Measurements from ENCODE around the gene TFAP2E.

Gene TFAP2E

GRCh38 chr1:35611655-35612054, 38.5 kb downstream of the TFAP2E start:
- Histone ChIP-seq H3K4me3 (ENCODE audit: low read length) (no peak overlapping the region), H3K9ac (ENCODE audit: low read depth, low read length) (no peak overlapping the region), H3K36me3 (ENCODE audit: insufficient read depth, low read length) (peaks cover 57% of the 10 kb centered on the region), H3K9me3 (replicated peaks; ENCODE audit: low read length) (no peaks in the 10 kb centered on the region), H3K4me1 (ENCODE audit: control insufficient read depth, insufficient read depth, low read length) (no peaks in the 10 kb centered on the region), H3K27me3 (ENCODE audit: control insufficient read depth, insufficient read depth, low read length) (no peaks in the 10 kb centered on the region), H3K4me2 (ENCODE audit: low read length) (no peak overlapping the region)

GRCh38 chr1:35615440-35615839, 42.3 kb downstream of the TFAP2E start:
- Histone ChIP-seq H3K36me3 (ENCODE audit: insufficient read depth, low read length) (peaks cover 50% of the 10 kb centered on the region), H3K4me2 (ENCODE audit: low read length) (no peak overlapping the region), H3K9me3 (replicated peaks; ENCODE audit: low read length) (no peaks in the 10 kb centered on the region), H3K4me1 (ENCODE audit: control insufficient read depth, insufficient read depth, low read length) (no peaks in the 10 kb centered on the region), H3K27me3 (ENCODE audit: control insufficient read depth, insufficient read depth, low read length) (no peaks in the 10 kb centered on the region), H3K4me3 (ENCODE audit: low read length) (no peak overlapping the region), H3K9ac (ENCODE audit: low read depth, low read length) (no peak overlapping the region)

- Histone ChIP-seq H3K4me3 (ENCODE audit: low read length) (no peak overlapping the region), H3K27me3 (ENCODE audit: control insufficient read depth, insufficient read depth, low read length) (no peaks in the 10 kb centered on the region), H3K9ac (ENCODE audit: low read depth, low read length) (no peak overlapping the region), H3K4me1 (ENCODE audit: control insufficient read depth, insufficient read depth, low read length) (peaks cover 3% of the 10 kb centered on the region), H3K36me3 (ENCODE audit: insufficient read depth, low read length) (peaks cover 56% of the 10 kb centered on the region), H3K9me3 (replicated peaks; ENCODE audit: low read length) (no peaks in the 10 kb centered on the region), H3K4me2 (ENCODE audit: low read length) (no peak overlapping the region)
These were observed 46.4 kb downstream of the TFAP2E start for GRCh38 chr1:35619237-35620121.

- H3K36me3 ChIP-seq (ENCODE audit: insufficient read depth, low read length) = peaks cover 50% of the 10 kb centered on the region
- H3K9me3 ChIP-seq (replicated peaks; ENCODE audit: low read length) = no peaks in the 10 kb centered on the region
- H3K27me3 ChIP-seq (ENCODE audit: control insufficient read depth, insufficient read depth, low read length) = no peaks in the 10 kb centered on the region
- H3K9ac ChIP-seq (ENCODE audit: low read depth, low read length) = no peak overlapping the region
- H3K4me1 ChIP-seq (ENCODE audit: control insufficient read depth, insufficient read depth, low read length) = peaks cover 3% of the 10 kb centered on the region
- no peak overlapping the region for H3K4me2 ChIP-seq (ENCODE audit: low read length)
- H3K4me3 ChIP-seq (ENCODE audit: low read length) = no peak overlapping the region
These were observed 49.5 kb downstream of the TFAP2E start for GRCh38 chr1:35622510-35623178.

- Histone ChIP-seq H3K27me3 (ENCODE audit: control insufficient read depth, insufficient read depth, low read length) (no peaks in the 10 kb centered on the region), H3K4me1 (ENCODE audit: control insufficient read depth, insufficient read depth, low read length) (peaks cover 3% of the 10 kb centered on the region), H3K4me3 (ENCODE audit: low read length) (no peak overlapping the region), H3K9me3 (replicated peaks; ENCODE audit: low read length) (no peaks in the 10 kb centered on the region), H3K36me3 (ENCODE audit: insufficient read depth, low read length) (peaks cover 45% of the 10 kb centered on the region), H3K4me2 (ENCODE audit: low read length) (no peak overlapping the region), H3K9ac (ENCODE audit: low read depth, low read length) (no peak overlapping the region)
These were observed 50.7 kb downstream of the TFAP2E start for GRCh38 chr1:35623832-35624231.

- no peak overlapping the region for H3K9ac ChIP-seq (ENCODE audit: low read depth, low read length)
These were observed 55.9 kb downstream of the TFAP2E start for GRCh38 chr1:35629051-35629450.

GRCh38 chr1:35631396-35631795, 58.3 kb downstream of the TFAP2E start:
- Histone ChIP-seq H3K4me3 (ENCODE audit: low read length) (no peak overlapping the region), H3K4me2 (ENCODE audit: low read length) (no peak overlapping the region), H3K9ac (ENCODE audit: low read depth, low read length) (no peak overlapping the region), H3K9me3 (replicated peaks; ENCODE audit: low read length) (no peaks in the 10 kb centered on the region), H3K27me3 (ENCODE audit: control insufficient read depth, insufficient read depth, low read length) (no peaks in the 10 kb centered on the region), H3K36me3 (ENCODE audit: insufficient read depth, low read length) (peaks cover 72% of the 10 kb centered on the region), H3K4me1 (ENCODE audit: control insufficient read depth, insufficient read depth, low read length) (no peaks in the 10 kb centered on the region)

More at GRCh38 chr1:35629051-35629450, 55.9 kb downstream of the TFAP2E start:
- no peaks in the 10 kb centered on the region for H3K4me1 ChIP-seq (ENCODE audit: control insufficient read depth, insufficient read depth, low read length)
- no peaks in the 10 kb centered on the region for H3K9me3 ChIP-seq (replicated peaks; ENCODE audit: low read length)
- no peaks in the 10 kb centered on the region for H3K27me3 ChIP-seq (ENCODE audit: control insufficient read depth, insufficient read depth, low read length)
- H3K36me3 ChIP-seq (ENCODE audit: insufficient read depth, low read length) = peaks cover 62% of the 10 kb centered on the region
- no peak overlapping the region for H3K4me2 ChIP-seq (ENCODE audit: low read length)
- no peak overlapping the region for H3K4me3 ChIP-seq (ENCODE audit: low read length)

- Histone ChIP-seq H3K9me3 (replicated peaks; ENCODE audit: low read length) (no peaks in the 10 kb centered on the region), H3K9ac (ENCODE audit: low read depth, low read length) (no peak overlapping the region), H3K36me3 (ENCODE audit: insufficient read depth, low read length) (peaks cover 65% of the 10 kb centered on the region), H3K4me1 (ENCODE audit: control insufficient read depth, insufficient read depth, low read length) (peaks cover 16% of the 10 kb centered on the region), H3K4me2 (ENCODE audit: low read length) (no peak overlapping the region), H3K4me3 (ENCODE audit: low read length) (no peak overlapping the region), H3K27me3 (ENCODE audit: control insufficient read depth, insufficient read depth, low read length) (no peaks in the 10 kb centered on the region)
These were observed 60.4 kb downstream of the TFAP2E start for GRCh38 chr1:35633547-35633946.

GRCh38 chr1:35637401-35637809, 64.3 kb downstream of the TFAP2E start:
- no peaks in the 10 kb centered on the region for H3K9me3 ChIP-seq (replicated peaks; ENCODE audit: low read length)
- H3K4me3 ChIP-seq (ENCODE audit: low read length) = peak overlapping the region; percentile 57
- H3K27me3 ChIP-seq (ENCODE audit: control insufficient read depth, insufficient read depth, low read length) = no peaks in the 10 kb centered on the region
- peak overlapping the region; percentile 77 for H3K4me2 ChIP-seq (ENCODE audit: low read length)
- H3K36me3 ChIP-seq (ENCODE audit: insufficient read depth, low read length) = peaks cover 32% of the 10 kb centered on the region
- peaks cover 22% of the 10 kb centered on the region for H3K4me1 ChIP-seq (ENCODE audit: control insufficient read depth, insufficient read depth, low read length)
- H3K9ac ChIP-seq (ENCODE audit: low read depth, low read length) = peak overlapping the region; percentile 71

- peaks cover 6% of the 10 kb centered on the region for H3K36me3 ChIP-seq (ENCODE audit: insufficient read depth, low read length)
- H3K9ac ChIP-seq (ENCODE audit: low read depth, low read length) = peak overlapping the region; percentile 99
- peak overlapping the region; percentile 95 for H3K4me2 ChIP-seq (ENCODE audit: low read length)
- H3K4me1 ChIP-seq (ENCODE audit: control insufficient read depth, insufficient read depth, low read length) = peaks cover 22% of the 10 kb centered on the region
- no peaks in the 10 kb centered on the region for H3K9me3 ChIP-seq (replicated peaks; ENCODE audit: low read length)
- peaks cover 8% of the 10 kb centered on the region for H3K27me3 ChIP-seq (ENCODE audit: control insufficient read depth, insufficient read depth, low read length)
- peak overlapping the region; percentile 97 for H3K4me3 ChIP-seq (ENCODE audit: low read length)
These were observed 67.5 kb downstream of the TFAP2E start for GRCh38 chr1:35640380-35641232.

GRCh38 chr1:35641233-35641866, 68.2 kb downstream of the TFAP2E start, which contains the start of gene PSMB2:
Gene PSMB2 (minus strand): TSS chr1:35641526. CDS start chr1:35641432, 94 bp downstream.
- peaks cover 14% of the 10 kb centered on the region for H3K27me3 ChIP-seq (ENCODE audit: control insufficient read depth, insufficient read depth, low read length)
- peak within 1 kb of the TSS; percentile 95 for H3K4me2 ChIP-seq (ENCODE audit: low read length)
- peak within 1 kb of the TSS; percentile 99 for H3K9ac ChIP-seq (ENCODE audit: low read depth, low read length)
- H3K4me3 ChIP-seq (ENCODE audit: low read length) = peak within 1 kb of the TSS; percentile 97
- no peaks in the 10 kb centered on the region for H3K36me3 ChIP-seq (ENCODE audit: insufficient read depth, low read length)
- H3K9me3 ChIP-seq (replicated peaks; ENCODE audit: low read length) = no peaks in the 10 kb centered on the region
- peaks cover 22% of the 10 kb centered on the region for H3K4me1 ChIP-seq (ENCODE audit: control insufficient read depth, insufficient read depth, low read length)
